ENCODE results near the gene RASA3.

- TF ChIP-seq, protein P1, sequence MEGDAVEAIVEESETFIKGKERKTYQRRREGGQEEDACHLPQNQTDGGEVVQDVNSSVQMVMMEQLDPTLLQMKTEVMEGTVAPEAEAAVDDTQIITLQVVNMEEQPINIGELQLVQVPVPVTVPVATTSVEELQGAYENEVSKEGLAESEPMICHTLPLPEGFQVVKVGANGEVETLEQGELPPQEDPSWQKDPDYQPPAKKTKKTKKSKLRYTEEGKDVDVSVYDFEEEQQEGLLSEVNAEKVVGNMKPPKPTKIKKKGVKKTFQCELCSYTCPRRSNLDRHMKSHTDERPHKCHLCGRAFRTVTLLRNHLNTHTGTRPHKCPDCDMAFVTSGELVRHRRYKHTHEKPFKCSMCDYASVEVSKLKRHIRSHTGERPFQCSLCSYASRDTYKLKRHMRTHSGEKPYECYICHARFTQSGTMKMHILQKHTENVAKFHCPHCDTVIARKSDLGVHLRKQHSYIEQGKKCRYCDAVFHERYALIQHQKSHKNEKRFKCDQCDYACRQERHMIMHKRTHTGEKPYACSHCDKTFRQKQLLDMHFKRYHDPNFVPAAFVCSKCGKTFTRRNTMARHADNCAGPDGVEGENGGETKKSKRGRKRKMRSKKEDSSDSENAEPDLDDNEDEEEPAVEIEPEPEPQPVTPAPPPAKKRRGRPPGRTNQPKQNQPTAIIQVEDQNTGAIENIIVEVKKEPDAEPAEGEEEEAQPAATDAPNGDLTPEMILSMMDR (IDR thresholded peaks at IDR 0.05; ENCODE audit: insufficient read depth, low read length): no peak
- no peak for TF ChIP-seq POLR2AphosphoS5 (IDR thresholded peaks at IDR 0.05; ENCODE audit: low read depth)
These were observed 141.2 kb downstream of the RASA3 start for GRCh38 chr13:113991191-113991669.
